ENCODE measurements around the gene MEF2B. TPM values are rescaled to one million over a fixed set of nuclear protein-coding genes. Genes with fewer than 3 reads are reported as not detected.
A peak's percentile ranks its signal among the peaks of the same experiment; 100 is the strongest.
"Not testable (repeated sequence)": the region's sequence is repeated elsewhere in the genome, so short reads cannot be mapped to it uniquely, and the experiment has no call there.

MEF2B gene
- polyA plus RNA-seq, 2 donors, result 0.31 to 0.63 TPM

DNA sequence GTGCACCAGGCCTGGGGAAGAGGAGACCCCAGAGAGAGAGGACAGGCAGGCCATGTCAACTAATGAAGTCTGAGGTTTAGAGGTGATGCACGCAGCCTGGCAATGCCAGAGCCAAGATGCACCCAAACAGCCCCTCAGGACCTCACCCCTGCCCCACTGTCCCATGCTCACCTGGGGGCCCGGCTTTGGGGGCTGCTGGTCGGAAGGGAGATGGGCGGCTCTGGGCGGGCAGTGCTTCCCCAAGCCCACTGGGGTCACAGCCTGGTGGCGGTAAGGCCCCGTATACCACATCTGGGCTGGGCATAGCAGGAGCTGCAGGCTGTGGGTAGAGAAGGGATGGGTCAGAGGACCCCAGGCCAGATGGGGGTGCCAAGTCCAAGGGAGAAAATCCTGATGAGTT, 23.2 kb downstream of the MEF2B start:
- H3K4me3 ChIP-seq (ENCODE audit: low read depth in 1 of 2, low read length in 2 of 2), result no peak overlapping the region
- no peak overlapping the region for H3K27ac ChIP-seq (ENCODE audit: low read depth in 2 of 2, low read length in 1 of 2)
- no peaks in the 10 kb centered on the region for H3K9me3 ChIP-seq (ENCODE audit: control insufficient read depth in 2 of 2, insufficient read depth in 1 of 2, low read depth in 1 of 2, low read length in 1 of 2)
- peaks cover 0 to 3% of the 10 kb centered on the region in 2 donors for H3K4me1 ChIP-seq (ENCODE audit: control insufficient read depth in 2 of 2, insufficient read depth in 2 of 2, low read length in 1 of 2)
- peaks cover 4 to 10% of the 10 kb centered on the region in 2 donors for H3K36me3 ChIP-seq (ENCODE audit: control insufficient read depth in 2 of 2, insufficient read depth in 2 of 2, low read length in 1 of 2)
- no peaks in the 10 kb centered on the region for H3K27me3 ChIP-seq (ENCODE audit: control insufficient read depth in 1 of 2, insufficient read depth in 2 of 2, low read length in 2 of 2)
- 93 to 97% methylated on average over 7 of the region's 7 CpGs for WGBS, 2 donors

DNA sequence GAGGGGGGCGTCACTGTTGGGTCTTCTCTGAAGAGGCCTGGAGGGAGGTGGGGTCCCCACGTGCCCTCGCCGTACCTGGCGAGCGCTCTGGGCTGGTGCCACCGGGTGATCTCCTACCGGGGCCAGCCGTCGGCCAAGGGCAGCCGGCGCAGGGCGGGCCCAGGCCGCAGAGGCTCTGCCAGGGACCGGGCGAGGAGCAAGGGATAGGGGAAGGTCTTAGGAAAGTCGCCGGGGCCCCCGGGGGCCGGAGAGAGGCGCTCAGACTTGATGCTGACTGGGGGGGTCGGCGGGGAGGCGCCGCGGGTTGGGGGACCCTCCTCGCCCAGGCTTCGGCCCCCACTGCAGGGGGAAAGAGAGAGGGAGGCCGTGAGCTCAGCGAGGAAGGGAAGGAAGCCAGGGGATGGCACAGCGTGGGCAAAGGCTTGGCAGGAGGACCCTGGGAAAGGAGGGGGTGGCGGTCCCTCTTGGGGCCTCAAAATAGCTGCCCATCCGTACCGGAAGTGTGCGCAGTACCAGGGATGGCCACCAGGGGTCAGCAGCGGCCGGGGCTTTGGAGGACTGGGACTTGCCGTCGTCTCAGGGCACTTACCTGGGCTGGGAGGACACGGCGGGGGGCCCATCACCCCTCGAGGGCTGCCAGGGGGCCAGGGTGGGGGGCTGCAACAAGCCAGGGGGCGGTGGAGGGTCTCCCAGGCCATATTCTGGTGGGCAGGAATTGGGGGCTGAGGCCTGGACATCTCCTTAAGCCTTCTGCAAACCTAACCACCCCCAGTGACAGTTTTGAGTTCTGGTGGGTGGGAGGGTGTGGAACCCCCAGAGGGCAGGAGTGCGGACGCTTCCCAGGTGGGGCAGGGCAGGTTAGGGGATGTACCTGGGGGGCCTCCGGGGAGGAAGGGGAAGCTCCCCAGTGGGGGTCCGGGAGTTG, 24.1 kb downstream of the MEF2B start:
- H3K4me1 ChIP-seq (ENCODE audit: control insufficient read depth in 2 of 2, insufficient read depth in 2 of 2, low read length in 1 of 2), result peaks cover 0 to 3% of the 10 kb centered on the region in 2 donors
- no peaks in the 10 kb centered on the region for H3K27me3 ChIP-seq (ENCODE audit: control insufficient read depth in 1 of 2, insufficient read depth in 2 of 2, low read length in 2 of 2)
- WGBS, 2 donors, result 29 to 37% methylated on average over 46 to 47 of the region's 47 CpGs
- peaks cover 4 to 10% of the 10 kb centered on the region in 2 donors for H3K36me3 ChIP-seq (ENCODE audit: control insufficient read depth in 2 of 2, insufficient read depth in 2 of 2, low read length in 1 of 2)
- H3K9me3 ChIP-seq (ENCODE audit: control insufficient read depth in 2 of 2, insufficient read depth in 1 of 2, low read depth in 1 of 2, low read length in 1 of 2), result no peaks in the 10 kb centered on the region
- no peak overlapping the region for H3K4me3 ChIP-seq (ENCODE audit: low read depth in 1 of 2, low read length in 2 of 2)
- H3K27ac ChIP-seq (ENCODE audit: low read depth in 2 of 2, low read length in 1 of 2), result no peak overlapping the region

DNA sequence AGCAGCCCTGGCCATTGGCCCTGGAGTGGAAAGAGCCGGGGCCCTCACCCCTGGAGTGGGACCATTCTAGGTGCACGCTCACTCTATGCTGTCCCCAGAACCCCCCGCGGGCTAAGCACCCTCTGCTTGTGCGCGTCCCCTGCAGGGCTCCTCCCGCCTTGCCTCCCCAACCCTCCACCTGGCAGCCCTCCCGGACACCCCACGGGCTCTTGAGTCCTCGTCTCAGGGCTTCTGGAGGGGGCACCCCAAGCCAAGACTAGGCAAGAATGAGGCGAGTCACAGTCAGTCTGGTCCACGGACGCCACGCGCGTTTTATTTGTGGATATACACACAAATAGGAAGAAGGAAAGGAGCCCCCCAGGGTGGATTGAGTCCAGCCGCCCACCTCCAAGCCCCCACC, 24.8 kb downstream of the MEF2B start:
- H3K27ac ChIP-seq (ENCODE audit: low read depth in 2 of 2, low read length in 1 of 2), result no peak overlapping the region
- 81 to 84% methylated on average over 17 of the region's 17 CpGs for WGBS, 2 donors
- peaks cover 4 to 10% of the 10 kb centered on the region in 2 donors for H3K36me3 ChIP-seq (ENCODE audit: control insufficient read depth in 2 of 2, insufficient read depth in 2 of 2, low read length in 1 of 2)
- H3K9me3 ChIP-seq (ENCODE audit: control insufficient read depth in 2 of 2, insufficient read depth in 1 of 2, low read depth in 1 of 2, low read length in 1 of 2), result no peaks in the 10 kb centered on the region
- no peak overlapping the region for H3K4me3 ChIP-seq (ENCODE audit: low read depth in 1 of 2, low read length in 2 of 2)
- peaks cover 0 to 3% of the 10 kb centered on the region in 2 donors for H3K4me1 ChIP-seq (ENCODE audit: control insufficient read depth in 2 of 2, insufficient read depth in 2 of 2, low read length in 1 of 2)
- no peaks in the 10 kb centered on the region for H3K27me3 ChIP-seq (ENCODE audit: control insufficient read depth in 1 of 2, insufficient read depth in 2 of 2, low read length in 2 of 2)

DNA sequence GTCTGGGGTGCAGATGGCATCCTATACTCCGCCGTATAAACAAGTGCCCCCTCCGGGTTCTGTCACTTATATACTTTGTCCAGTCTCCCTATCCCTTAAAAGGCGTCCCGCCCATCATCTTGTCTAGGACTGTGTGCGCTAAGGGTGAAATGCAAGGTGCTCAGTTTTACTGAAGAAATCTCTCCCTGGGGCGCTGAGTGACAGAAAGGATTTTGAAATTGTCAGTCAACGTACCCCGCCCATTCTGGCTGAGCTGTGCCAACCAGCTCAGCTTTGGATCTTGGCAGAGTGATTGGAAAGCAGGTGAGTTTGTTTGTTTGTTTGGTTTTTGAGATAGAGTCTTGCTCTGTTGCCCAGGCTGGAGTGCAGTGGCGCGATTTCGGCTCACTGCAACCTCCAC, 27.7 kb downstream of the MEF2B start:
- Histone ChIP-seq H3K9me3 (ENCODE audit: control insufficient read depth in 2 of 2, insufficient read depth in 1 of 2, low read depth in 1 of 2, low read length in 1 of 2) (no peaks in the 10 kb centered on the region), H3K4me1 (ENCODE audit: control insufficient read depth in 2 of 2, insufficient read depth in 2 of 2, low read length in 1 of 2) (peaks cover 0 to 8% of the 10 kb centered on the region in 2 donors), H3K36me3 (ENCODE audit: control insufficient read depth in 2 of 2, insufficient read depth in 2 of 2, low read length in 1 of 2) (peaks cover 0 to 4% of the 10 kb centered on the region in 2 donors), H3K4me3 (ENCODE audit: low read depth in 1 of 2, low read length in 2 of 2) (no peak overlapping the region), H3K27me3 (ENCODE audit: control insufficient read depth in 1 of 2, insufficient read depth in 2 of 2, low read length in 2 of 2) (no peaks in the 10 kb centered on the region), H3K27ac (ENCODE audit: low read depth in 2 of 2, low read length in 1 of 2) (no peak overlapping the region)
- WGBS, 2 donors, result 82 to 85% methylated on average over 12 of the region's 12 CpGs

DNA sequence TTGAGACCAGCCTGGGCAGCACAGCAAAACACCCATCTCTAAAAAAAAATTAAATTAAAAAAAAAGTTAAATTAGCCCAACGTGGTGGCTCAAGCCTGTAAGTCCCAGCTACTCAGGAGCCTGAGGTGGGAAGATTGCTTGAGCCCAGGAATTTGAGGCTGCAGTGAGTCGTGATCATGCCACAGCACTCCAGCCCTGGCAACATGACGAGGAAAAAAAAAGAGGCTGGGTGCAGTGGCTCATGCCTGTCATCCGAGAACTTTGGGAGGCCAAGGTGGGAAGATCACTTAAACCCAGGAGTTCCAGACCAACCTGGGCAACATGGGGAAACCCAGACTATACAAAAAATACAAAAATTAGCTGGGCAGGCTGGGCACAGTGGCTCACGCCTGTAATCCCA, 29.6 kb downstream of the MEF2B start:
- no peaks in the 10 kb centered on the region for H3K36me3 ChIP-seq (ENCODE audit: control insufficient read depth in 2 of 2, insufficient read depth in 2 of 2, low read length in 1 of 2)
- H3K27ac ChIP-seq (ENCODE audit: low read depth in 2 of 2, low read length in 1 of 2), result no peak overlapping the region
- 57 to 62% methylated on average over 5 of the region's 5 CpGs for WGBS, 2 donors
- no peaks in the 10 kb centered on the region for H3K27me3 ChIP-seq (ENCODE audit: control insufficient read depth in 1 of 2, insufficient read depth in 2 of 2, low read length in 2 of 2)
- no peaks in the 10 kb centered on the region for H3K9me3 ChIP-seq (ENCODE audit: control insufficient read depth in 2 of 2, insufficient read depth in 1 of 2, low read depth in 1 of 2, low read length in 1 of 2)
- no peak overlapping the region for H3K4me3 ChIP-seq (ENCODE audit: low read depth in 1 of 2, low read length in 2 of 2)
- peaks cover 0 to 7% of the 10 kb centered on the region in 2 donors for H3K4me1 ChIP-seq (ENCODE audit: control insufficient read depth in 2 of 2, insufficient read depth in 2 of 2, low read length in 1 of 2)

DNA sequence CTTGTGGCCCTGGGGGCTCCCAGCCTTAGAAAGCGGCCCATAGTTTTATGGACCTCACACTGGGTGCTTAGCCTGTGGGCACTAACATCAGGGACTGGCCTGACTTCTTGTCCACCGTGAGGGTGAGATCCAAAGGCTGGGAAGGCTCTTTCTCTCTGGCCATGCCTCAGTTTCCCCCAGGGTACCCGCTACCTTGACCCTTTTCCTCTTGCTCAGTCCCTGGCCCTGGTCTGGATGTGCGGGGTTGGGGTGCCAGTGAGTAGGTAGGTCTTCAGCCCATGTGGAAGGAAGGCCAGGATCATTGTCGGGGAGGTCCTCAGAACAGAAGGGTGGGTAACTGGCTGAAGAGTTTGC, 30.2 kb downstream of the MEF2B start:
- H3K36me3 ChIP-seq (ENCODE audit: control insufficient read depth in 2 of 2, insufficient read depth in 2 of 2, low read length in 1 of 2), result no peaks in the 10 kb centered on the region
- WGBS, 2 donors, result 45 to 51% methylated on average over 5 of the region's 5 CpGs
- no peak overlapping the region for H3K27ac ChIP-seq (ENCODE audit: low read depth in 2 of 2, low read length in 1 of 2)
- H3K27me3 ChIP-seq (ENCODE audit: control insufficient read depth in 1 of 2, insufficient read depth in 2 of 2, low read length in 2 of 2), result no peaks in the 10 kb centered on the region
- no peak overlapping the region for H3K4me3 ChIP-seq (ENCODE audit: low read depth in 1 of 2, low read length in 2 of 2)
- H3K9me3 ChIP-seq (ENCODE audit: control insufficient read depth in 2 of 2, insufficient read depth in 1 of 2, low read depth in 1 of 2, low read length in 1 of 2), result no peaks in the 10 kb centered on the region
- peaks cover under 1 to 7% of the 10 kb centered on the region in 2 donors for H3K4me1 ChIP-seq (ENCODE audit: control insufficient read depth in 2 of 2, insufficient read depth in 2 of 2, low read length in 1 of 2)

DNA sequence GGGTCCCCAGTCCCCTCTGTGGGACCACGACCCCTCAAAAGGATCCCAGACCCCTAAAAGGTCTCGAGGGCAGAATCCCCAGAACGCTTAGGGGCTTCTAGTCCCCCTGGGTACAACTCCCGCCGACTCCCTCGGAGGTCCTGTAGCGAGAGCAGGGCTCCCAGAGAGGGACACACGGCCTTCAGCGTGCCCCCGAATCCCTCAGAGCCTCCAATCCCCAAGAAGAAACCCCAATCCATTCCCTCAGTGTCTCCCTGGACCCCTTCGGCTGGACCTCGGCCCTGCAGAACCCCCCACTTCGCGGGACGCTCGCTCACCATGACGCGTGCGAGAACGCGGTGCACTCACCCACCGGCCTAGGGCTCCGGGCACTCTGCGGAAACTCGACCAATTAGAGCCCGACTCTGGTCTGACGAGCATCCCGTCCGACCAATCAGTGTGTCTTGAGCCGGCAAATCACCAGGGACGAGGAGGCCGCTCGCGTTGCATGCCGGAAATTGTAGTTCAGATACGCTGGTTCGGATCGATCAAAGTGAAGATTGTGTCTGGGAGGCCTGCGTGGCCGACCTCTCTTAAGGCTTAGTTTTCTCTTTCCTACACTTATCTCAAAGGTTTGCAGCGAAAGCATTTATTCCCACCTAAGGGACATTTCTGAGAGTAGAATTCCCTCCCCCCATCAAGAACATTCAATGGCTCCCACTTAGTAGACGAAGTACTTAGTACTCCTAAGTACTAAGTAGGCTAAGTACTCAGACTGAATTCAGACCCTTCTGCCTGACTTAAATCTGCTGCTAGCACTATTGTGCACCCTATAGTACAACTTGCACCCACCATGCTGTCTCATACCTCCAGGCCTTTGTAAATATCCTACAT, 31.7 kb downstream of the MEF2B start, which contains the start of gene TMEM161A:
TMEM161A (minus strand) TSS at position 370 of the 873 bp plus-strand sequence; CDS start at position 320, 50 bp downstream.
- no peaks in the 10 kb centered on the region for H3K9me3 ChIP-seq (ENCODE audit: control insufficient read depth in 2 of 2, insufficient read depth in 1 of 2, low read depth in 1 of 2, low read length in 1 of 2)
- WGBS, 2 donors, result 3% methylated on average over 42 of the region's 42 CpGs
- H3K36me3 ChIP-seq (ENCODE audit: control insufficient read depth in 2 of 2, insufficient read depth in 2 of 2, low read length in 1 of 2), result no peaks in the 10 kb centered on the region
- peak within 1 kb of the TSS; percentile 78 to 79 for H3K4me3 ChIP-seq (ENCODE audit: low read depth in 1 of 2, low read length in 2 of 2)
- no peaks in the 10 kb centered on the region for H3K27me3 ChIP-seq (ENCODE audit: control insufficient read depth in 1 of 2, insufficient read depth in 2 of 2, low read length in 2 of 2)
- peak within 1 kb of the TSS in 1 of 2 donors; percentile 48 for H3K27ac ChIP-seq (ENCODE audit: low read depth in 2 of 2, low read length in 1 of 2)
- peaks cover 4 to 7% of the 10 kb centered on the region in 2 donors for H3K4me1 ChIP-seq (ENCODE audit: control insufficient read depth in 2 of 2, insufficient read depth in 2 of 2, low read length in 1 of 2)

DNA sequence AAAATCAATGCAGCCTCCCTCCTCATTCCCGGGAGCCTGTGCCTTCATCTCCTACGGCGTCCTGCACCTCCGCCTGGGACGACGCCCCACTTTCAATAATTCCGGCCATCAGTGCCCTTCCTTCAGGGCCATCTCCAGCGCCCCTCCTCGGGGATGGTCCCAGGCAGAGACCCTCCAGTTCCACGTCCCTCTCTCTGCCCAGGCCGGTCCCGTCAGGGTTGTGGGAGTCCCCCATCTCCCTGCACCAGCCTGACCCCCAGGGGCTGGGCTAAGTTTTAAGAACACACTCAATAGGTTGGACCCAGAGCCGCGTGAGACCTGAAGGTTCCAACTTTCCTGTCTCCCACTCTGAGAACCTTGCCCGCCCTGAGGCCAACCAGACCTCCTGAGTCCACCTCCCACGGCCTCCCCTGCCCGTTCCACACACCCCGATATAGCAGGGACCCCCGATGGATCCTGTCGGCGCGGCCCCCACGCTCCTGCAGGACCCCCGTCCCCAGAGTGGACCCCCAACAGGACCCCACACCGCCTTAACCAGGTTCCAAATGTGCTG, 32.4 kb downstream of the MEF2B start:
- peak overlapping the region in 1 of 2 donors; percentile 48 for H3K27ac ChIP-seq (ENCODE audit: low read depth in 2 of 2, low read length in 1 of 2)
- H3K9me3 ChIP-seq (ENCODE audit: control insufficient read depth in 2 of 2, insufficient read depth in 1 of 2, low read depth in 1 of 2, low read length in 1 of 2), result peaks cover 0 to under 1% of the 10 kb centered on the region in 2 donors
- peak overlapping the region; percentile 78 to 79 for H3K4me3 ChIP-seq (ENCODE audit: low read depth in 1 of 2, low read length in 2 of 2)
- peaks cover 0 to 3% of the 10 kb centered on the region in 2 donors for H3K36me3 ChIP-seq (ENCODE audit: control insufficient read depth in 2 of 2, insufficient read depth in 2 of 2, low read length in 1 of 2)
- no peaks in the 10 kb centered on the region for H3K27me3 ChIP-seq (ENCODE audit: control insufficient read depth in 1 of 2, insufficient read depth in 2 of 2, low read length in 2 of 2)
- H3K4me1 ChIP-seq (ENCODE audit: control insufficient read depth in 2 of 2, insufficient read depth in 2 of 2, low read length in 1 of 2), result peaks cover 4 to 7% of the 10 kb centered on the region in 2 donors
- 12 to 13% methylated on average over 25 of the region's 25 CpGs for WGBS, 2 donors

DNA sequence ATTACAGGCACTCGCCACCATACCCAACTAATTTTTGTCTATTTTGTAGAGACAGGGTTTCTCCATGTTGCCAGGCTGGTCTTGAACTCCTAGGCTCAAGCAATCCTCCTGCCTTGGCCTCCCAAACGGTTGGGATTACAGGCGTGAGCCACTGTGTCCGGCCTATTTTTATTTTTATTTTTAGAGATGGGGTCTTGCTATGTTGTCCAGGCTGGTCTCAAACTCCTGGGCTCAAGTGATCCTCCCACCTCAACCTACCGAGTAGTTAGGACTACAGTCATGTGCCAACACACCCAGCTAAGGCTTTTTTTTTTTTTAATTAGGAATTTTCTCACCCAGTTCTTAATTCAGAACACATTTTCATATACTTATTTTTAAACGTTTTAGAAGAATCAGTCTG, 34.4 kb downstream of the MEF2B start:
- H3K4me3 ChIP-seq (ENCODE audit: low read depth in 1 of 2, low read length in 2 of 2); H3K36me3 ChIP-seq (ENCODE audit: control insufficient read depth in 2 of 2, insufficient read depth in 2 of 2, low read length in 1 of 2); H3K4me1 ChIP-seq (ENCODE audit: control insufficient read depth in 2 of 2, insufficient read depth in 2 of 2, low read length in 1 of 2); H3K27me3 ChIP-seq (ENCODE audit: control insufficient read depth in 1 of 2, insufficient read depth in 2 of 2, low read length in 2 of 2); H3K9me3 ChIP-seq (ENCODE audit: control insufficient read depth in 2 of 2, insufficient read depth in 1 of 2, low read depth in 1 of 2, low read length in 1 of 2); H3K27ac ChIP-seq (ENCODE audit: low read depth in 2 of 2, low read length in 1 of 2): not testable (repeated sequence)
- WGBS, 2 donors, result 80 to 88% methylated on average over 6 of the region's 6 CpGs
